GM12892 (cell line): Measurements from ENCODE around the gene RAD51. TPM values are rescaled to one million over a fixed set of nuclear protein-coding genes. Genes with fewer than 3 reads are reported as not detected.
"Not testable (repeated sequence)": the region's sequence is repeated elsewhere in the genome, so short reads cannot be mapped to it uniquely, and the experiment has no call there.

ENCODE experiments used
- DNase-seq: peaks from one replicate; pipeline ENCODE4 v3.0.0; 2011; ENCODE audit not compliant: insufficient read length
- FAIRE-seq: peaks from 2 replicates; lab custom pipeline; 2011; peaks lifted over from hg19 to GRCh38; lab: Jason Lieb, UNC
- POLR2A ChIP-seq: IDR thresholded peaks from 2 replicates; pipeline ENCODE4 v1.6.1; 2011; ENCODE audit warnings: low read depth, low read length, control low read depth
- POLR2AphosphoS5 ChIP-seq: IDR thresholded peaks from 2 replicates; pipeline ENCODE4 v1.6.1; 2011; ENCODE audit warnings: low read depth, low read length, control low read depth
- TAF1 ChIP-seq: IDR thresholded peaks from 2 replicates; pipeline ENCODE4 v1.6.1; 2011; ENCODE audit warnings: low read depth, mild to moderate bottlenecking, control low read depth, low read length, borderline replicate concordance
- polyA plus RNA-seq: library from polyadenylated mRNA; unstranded; fragments of >200 nt; gene quantifications from one replicate; pipeline ENCODE4 v1.2.1, GENCODE V29; 2012; ENCODE audit warnings: missing spikeins, inconsistent platforms; ENCODE audit not compliant: missing spikeins

The RAD51 gene
- 23.4 TPM for polyA plus RNA-seq

DNA sequence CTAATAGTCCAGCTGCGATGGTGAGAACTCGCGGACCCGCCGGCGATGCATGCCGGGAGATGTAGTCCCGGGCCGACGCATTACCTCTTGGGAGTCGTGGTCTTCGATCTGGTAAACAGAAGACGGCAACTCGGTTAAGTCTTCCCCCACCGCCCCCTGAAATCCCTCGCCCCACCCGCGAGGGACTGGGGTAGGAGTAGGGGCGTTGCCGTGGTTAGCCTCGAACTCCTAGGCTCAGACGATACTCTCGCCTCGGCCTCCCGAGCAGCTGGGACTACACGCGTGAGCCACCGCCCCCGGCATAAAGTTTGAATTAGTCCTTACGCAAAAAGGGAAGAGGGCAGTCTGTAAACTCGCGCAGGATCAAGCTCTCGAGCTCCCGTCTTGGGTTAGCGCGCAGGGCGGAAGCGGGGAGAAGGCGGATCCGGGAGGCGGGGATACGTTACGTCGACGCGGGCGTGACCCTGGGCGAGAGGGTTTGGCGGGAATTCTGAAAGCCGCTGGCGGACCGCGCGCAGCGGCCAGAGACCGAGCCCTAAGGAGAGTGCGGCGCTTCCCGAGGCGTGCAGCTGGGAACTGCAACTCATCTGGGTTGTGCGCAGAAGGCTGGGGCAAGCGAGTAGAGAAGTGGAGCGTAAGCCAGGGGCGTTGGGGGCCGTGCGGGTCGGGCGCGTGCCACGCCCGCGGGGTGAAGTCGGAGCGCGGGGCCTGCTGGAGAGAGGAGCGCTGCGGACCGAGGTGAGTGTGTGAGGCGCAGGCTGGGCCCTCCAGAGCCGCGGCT is at the start of gene RAD51:
Gene RAD51 (plus strand): TSS at position 487 of the 781 bp plus-strand sequence. CDS start 3,585 bp downstream, outside the sequence.
- peak; percentile 46; the same call in 1 of the 2 replicates for TF ChIP-seq TAF1
- no peak; the same call in 1 of the 2 replicates for TF ChIP-seq POLR2AphosphoS5
- peak; percentile 68 for TF ChIP-seq POLR2A
- DNase-seq, result peak; percentile 87
- FAIRE-seq, result peak; percentile 93

DNA sequence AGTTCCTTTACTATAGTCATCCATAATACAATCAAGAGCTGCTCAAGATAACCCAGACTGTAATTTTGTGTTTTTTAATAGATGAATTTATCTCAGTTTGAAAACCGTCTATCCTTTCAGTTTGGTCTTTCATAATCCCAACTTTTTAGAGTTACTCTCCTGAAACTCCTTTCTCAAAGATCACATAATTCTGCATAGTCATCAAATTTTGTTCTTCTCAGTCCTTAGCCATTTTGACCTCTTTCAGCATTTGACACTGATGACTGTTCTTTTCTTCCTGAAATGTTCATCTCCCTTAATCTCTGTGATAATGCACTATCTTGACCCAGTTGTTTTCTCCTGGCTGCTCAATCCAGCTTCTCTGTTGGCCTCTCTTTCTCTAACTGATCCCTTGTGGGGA is 47.5 kb upstream of the RAD51 start:
- TF ChIP-seq POLR2AphosphoS5 (no peak), POLR2A (no peak), TAF1 (no peak)
- DNase-seq, result no peak
- no peak for FAIRE-seq

GRCh38 chr15:40650479-40650878 is 44.5 kb upstream of the RAD51 start:
- FAIRE-seq (no peak), DNase-seq (no peak)
- TF ChIP-seq POLR2A (no peak), TAF1 (no peak), POLR2AphosphoS5 (no peak)

- FAIRE-seq (no peak), DNase-seq (no peak)
- TF ChIP-seq POLR2A (no peak), POLR2AphosphoS5 (no peak), TAF1 (no peak)
Measured at GRCh38 chr15:40660686-40661085, 34.3 kb upstream of the RAD51 start.

DNA sequence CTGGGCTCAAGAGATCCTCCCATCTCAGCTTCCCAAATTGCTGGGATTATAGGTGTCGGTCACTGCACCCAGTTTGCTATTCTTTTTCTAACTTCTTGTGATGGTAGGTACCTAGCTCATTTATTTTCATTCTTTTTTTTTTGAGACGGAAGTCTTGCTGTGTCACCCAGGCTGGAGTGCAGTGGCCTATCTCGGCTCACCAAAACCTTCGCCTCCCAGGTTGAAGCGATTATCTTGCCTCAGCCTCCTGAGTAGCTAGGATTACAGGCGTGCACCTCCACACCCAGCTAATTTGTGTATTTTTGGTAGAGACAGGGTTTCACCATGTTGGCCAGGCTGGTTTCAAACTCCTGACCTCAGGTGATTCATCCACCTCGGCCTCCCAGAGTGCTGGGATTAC is 30.1 kb upstream of the RAD51 start:
- TF ChIP-seq POLR2A, result no peak
- TF ChIP-seq TAF1, result no peak
- TF ChIP-seq POLR2AphosphoS5, result no peak
- FAIRE-seq (no peak), DNase-seq (no peak)

GRCh38 chr15:40676290-40676689 is 18.7 kb upstream of the RAD51 start:
- not testable (repeated sequence) for DNase-seq, FAIRE-seq

DNA sequence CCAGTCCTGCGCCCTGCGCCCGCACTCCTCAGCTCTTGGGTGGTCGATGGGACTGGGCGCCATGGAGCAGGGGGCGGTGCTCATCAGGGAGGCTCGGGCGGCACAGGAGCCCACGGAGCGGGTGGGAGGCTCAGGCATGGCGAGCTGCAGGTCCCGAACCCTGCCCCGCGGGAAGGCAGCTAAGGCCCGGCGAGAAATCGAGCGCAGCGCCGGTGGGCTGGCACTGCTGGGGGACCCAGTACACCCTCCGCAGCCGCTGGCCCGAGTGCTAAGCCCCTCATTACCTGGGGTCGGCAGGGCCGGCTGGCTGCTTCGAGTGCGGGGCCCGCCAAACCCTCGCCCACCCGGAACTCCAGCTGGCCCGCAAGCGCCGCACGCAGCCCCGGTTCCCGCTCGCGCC is 18.1 kb upstream of the RAD51 start:
- FAIRE-seq, DNase-seq: not testable (repeated sequence)

- no peak for TF ChIP-seq POLR2AphosphoS5
- TF ChIP-seq TAF1, result no peak
- no peak for FAIRE-seq
Measured at GRCh38 chr15:40680151-40680550, 14.8 kb upstream of the RAD51 start.

DNA sequence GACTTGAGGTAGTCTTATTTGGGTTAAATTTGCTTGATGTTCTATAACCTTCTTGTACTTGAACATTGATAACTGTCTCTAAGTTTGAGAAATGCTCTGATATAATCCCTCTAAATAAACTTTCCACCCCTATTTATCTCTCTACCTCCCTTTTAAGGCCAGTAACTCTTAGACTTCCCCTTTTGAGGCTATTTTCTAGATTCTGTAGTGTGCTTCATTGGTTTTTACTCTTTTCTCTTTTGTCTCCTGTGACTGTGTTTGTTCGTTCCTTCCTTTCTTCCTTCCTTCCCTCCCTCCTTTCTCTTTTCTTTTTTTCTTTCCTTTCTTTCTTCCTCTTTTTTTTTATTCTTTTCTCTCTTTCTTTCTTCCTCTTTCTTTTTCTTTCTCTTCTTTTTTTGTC is 14.0 kb upstream of the RAD51 start:
- DNase-seq, FAIRE-seq: not testable (repeated sequence)

More at GRCh38 chr15:40680151-40680550, 14.8 kb upstream of the RAD51 start:
- no peak for DNase-seq

DNA sequence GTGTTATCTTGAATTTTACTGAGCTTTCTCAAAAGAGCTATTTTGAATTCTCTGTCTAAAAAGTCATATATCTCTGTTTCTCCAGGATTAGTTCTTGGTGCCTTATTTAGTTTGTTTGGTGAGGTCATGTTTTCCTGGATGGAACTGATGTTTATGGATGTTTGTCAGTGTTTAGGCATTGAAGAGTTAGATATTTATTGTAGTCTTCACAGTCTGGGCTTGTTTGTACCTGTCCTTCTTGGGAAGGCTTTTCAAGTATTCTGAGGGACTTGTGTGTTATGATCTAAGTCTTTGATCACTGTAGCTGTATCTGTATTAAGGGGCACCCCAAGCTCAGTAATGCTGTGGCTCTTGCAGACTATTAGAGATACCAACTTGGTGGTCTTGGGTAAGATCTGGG is 10.6 kb upstream of the RAD51 start:
- FAIRE-seq, result no peak
- TF ChIP-seq POLR2A (no peak), TAF1 (no peak), POLR2AphosphoS5 (no peak)
- DNase-seq, result no peak

DNA sequence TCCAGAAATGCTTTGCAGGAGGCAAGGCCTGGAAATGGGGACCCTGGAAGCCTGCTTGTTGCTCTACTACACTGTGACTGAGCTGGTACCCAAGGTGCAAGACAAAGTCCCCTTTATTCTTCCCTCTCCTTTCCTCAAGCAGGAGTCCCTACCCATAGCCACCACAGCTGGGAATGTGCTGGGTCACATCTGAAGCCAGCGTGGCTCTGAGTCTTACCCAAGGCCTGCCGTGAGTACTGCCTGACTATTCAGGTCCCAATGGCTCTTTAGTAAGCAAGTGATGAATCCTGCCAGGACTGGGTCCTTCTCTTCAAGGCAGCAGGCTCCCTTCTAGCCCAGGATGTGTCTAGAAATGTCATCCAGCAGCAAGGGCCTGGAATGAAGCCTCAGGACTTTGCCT is 9.6 kb upstream of the RAD51 start:
- no peak for FAIRE-seq
- TF ChIP-seq POLR2A (no peak), POLR2AphosphoS5 (no peak), TAF1 (no peak)
- no peak for DNase-seq

- no peak for DNase-seq
- no peak for FAIRE-seq
- no peak for TF ChIP-seq POLR2AphosphoS5
Measured at GRCh38 chr15:40688932-40689799, 5.8 kb upstream of the RAD51 start.
